22Rv1 (cell line): ENCODE results near the gene SPC25.

ENCODE experiments used
- ZFX ChIP-seq: fragments of 450-650 bp; IDR thresholded peaks from 2 replicates; pipeline ENCODE4 v1.6.1; 2017; ENCODE audit warnings: antibody characterized with exemption, borderline replicate concordance
- TF ChIP-seq, protein P1 (sequence below): fragments of 450-650 bp; IDR thresholded peaks from 2 replicates; pipeline ENCODE4 v1.5.1; 2017; ENCODE audit warnings: mild to moderate bottlenecking

DNA sequence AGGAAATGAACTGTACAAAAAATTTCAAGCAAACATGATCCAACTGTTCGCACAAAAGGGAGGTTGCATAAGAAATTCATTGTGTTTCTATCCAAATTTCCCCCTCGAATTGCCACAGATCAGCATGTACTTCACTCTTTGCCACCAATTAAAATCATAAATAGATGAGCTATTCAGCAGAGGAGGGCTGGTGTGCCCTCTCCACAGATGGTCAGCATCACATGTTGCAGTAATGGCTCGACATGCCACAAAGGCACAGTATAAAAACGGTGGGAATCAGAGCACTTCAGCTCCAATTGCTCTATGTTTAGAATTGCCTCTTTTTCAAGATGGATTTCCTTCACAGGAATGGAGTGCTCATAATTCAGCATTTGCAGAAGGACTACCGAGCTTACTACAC lies 10.8 kb upstream of the SPC25 start, which contains the start of gene G6PC2:
- TF ChIP-seq, protein P1, sequence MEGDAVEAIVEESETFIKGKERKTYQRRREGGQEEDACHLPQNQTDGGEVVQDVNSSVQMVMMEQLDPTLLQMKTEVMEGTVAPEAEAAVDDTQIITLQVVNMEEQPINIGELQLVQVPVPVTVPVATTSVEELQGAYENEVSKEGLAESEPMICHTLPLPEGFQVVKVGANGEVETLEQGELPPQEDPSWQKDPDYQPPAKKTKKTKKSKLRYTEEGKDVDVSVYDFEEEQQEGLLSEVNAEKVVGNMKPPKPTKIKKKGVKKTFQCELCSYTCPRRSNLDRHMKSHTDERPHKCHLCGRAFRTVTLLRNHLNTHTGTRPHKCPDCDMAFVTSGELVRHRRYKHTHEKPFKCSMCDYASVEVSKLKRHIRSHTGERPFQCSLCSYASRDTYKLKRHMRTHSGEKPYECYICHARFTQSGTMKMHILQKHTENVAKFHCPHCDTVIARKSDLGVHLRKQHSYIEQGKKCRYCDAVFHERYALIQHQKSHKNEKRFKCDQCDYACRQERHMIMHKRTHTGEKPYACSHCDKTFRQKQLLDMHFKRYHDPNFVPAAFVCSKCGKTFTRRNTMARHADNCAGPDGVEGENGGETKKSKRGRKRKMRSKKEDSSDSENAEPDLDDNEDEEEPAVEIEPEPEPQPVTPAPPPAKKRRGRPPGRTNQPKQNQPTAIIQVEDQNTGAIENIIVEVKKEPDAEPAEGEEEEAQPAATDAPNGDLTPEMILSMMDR: no peak
- TF ChIP-seq ZFX: no peak
